Right cardiac atrium (tissue), 5 donors: ENCODE measurements around the gene RAB7A. TPM values are rescaled to one million over a fixed set of nuclear protein-coding genes. Genes with fewer than 3 reads are reported as not detected.

Experiments used
- ATAC-seq, 2 donors: fragments of 200-7000 bp; cut with Tn5 transposase; one replicate each; pipeline versions ENCODE4 v1.8.0 to v1.9.1; 2020; ENCODE audit warnings: moderate library complexity in 2 of 2, mild to moderate bottlenecking in 1 of 2
- DNase-seq, 3 donors: peaks; one replicate each; pipeline ENCODE4 v3.0.0-alpha.2; 2020
- H3K27ac ChIP-seq: one replicate; pipeline ENCODE4 v1.5.1; 2013; ENCODE audit warnings: mild to moderate bottlenecking, low read length, control low read depth, moderate library complexity
- H3K27me3 ChIP-seq: one replicate; pipeline ENCODE4 v1.6.1; 2013; ENCODE audit not compliant: control insufficient read depth, insufficient read depth
- H3K4me1 ChIP-seq: one replicate; pipeline ENCODE4 v1.6.1; 2013; ENCODE audit warnings: low read length; ENCODE audit not compliant: control insufficient read depth, insufficient read depth
- H3K4me3 ChIP-seq: one replicate; pipeline ENCODE4 v1.5.1; 2013; ENCODE audit warnings: low read length, control low read depth
- H3K9me3 ChIP-seq: one replicate; pipeline ENCODE4 v1.6.1; 2013; ENCODE audit warnings: low read length; ENCODE audit not compliant: control insufficient read depth
- WGBS: extraction: QIAGEN DNeasy Blood & Tissue Kit; methylation state at CpG from one replicate; pipeline ENCODE4 v1.1.7; 2013; 5-methylcytosine and 5-hydroxymethylcytosine counted together
- intact Hi-C, 4 donors: fragments of 100-400 bp; cut with DNase I; formaldehyde crosslinking; loops; one replicate each; pipeline versions ENCODE4 v1.11.0 to v1.14.0; 2022 to 2023
- polyA plus RNA-seq: library from polyadenylated mRNA; stranded (reverse); fragments of 200-250 nt; gene quantifications from one replicate; pipeline ENCODE4 v1.2.3, GENCODE V29; 2013
- total RNA-seq, 4 donors: library from RNA; stranded (reverse); fragmentation: NEBNext Ultra II Directional; extraction: Animal tissue kit (Norgen Biotek cat#: 25700); gene quantifications; one replicate each; pipeline ENCODE4 v1.2.1, GENCODE V29; 2021
- donor health status: healthy with polysubstance abuse.
- donor health status: DM: no; HTN: yes; CAD: no.
- donor health status: DM: no; HTN: no; CAD: no.
- donor health status: DM: no; HTN: yes; CAD: no; lungs with severe emphysema.
- donor health status: DM: yes; HTN: yes; CAD: no.

The RAB7A gene
- total and polyA plus RNA-seq, 5 donors, result 192 to 242 (median 234) TPM

- Histone ChIP-seq H3K27me3 (no peaks in the 10 kb centered on the region), H3K4me1 (peaks cover 13% of the 10 kb centered on the region), H3K27ac (no peak overlapping the region), H3K4me3 (no peak overlapping the region), H3K9me3 (no peaks in the 10 kb centered on the region)
- 80% methylated on average over 4 of the region's 4 CpGs for WGBS
- ATAC-seq (no peak), DNase-seq (no peak)
- intact Hi-C loops, result no loop called here
Observed at GRCh38 chr3:128805772-128806171, 79.8 kb downstream of the RAB7A start.

GRCh38 chr3:128806588-128806987 lies 80.6 kb downstream of the RAB7A start:
- DNase-seq (no peak), ATAC-seq (no peak)
- intact Hi-C loops, result no loop called here
- Histone ChIP-seq H3K27ac (peak overlapping the region; percentile 50), H3K4me1 (peaks cover 16% of the 10 kb centered on the region), H3K9me3 (no peaks in the 10 kb centered on the region), H3K27me3 (no peaks in the 10 kb centered on the region), H3K4me3 (no peak overlapping the region)
- 67% methylated on average over 3 of the region's 3 CpGs for WGBS

GRCh38 chr3:128807186-128807830 lies 81.3 kb downstream of the RAB7A start:
- 85% methylated on average over 9 of the region's 9 CpGs for WGBS
- no peak for DNase-seq
- ATAC-seq, result no peak
- H3K4me1 ChIP-seq, result peaks cover 16% of the 10 kb centered on the region
- no peaks in the 10 kb centered on the region for H3K9me3 ChIP-seq
- peak overlapping the region; percentile 15 for H3K27ac ChIP-seq
- intact Hi-C loops, result no loop called here
- H3K27me3 ChIP-seq, result no peaks in the 10 kb centered on the region
- no peak overlapping the region for H3K4me3 ChIP-seq

GRCh38 chr3:128808672-128809071 lies 82.7 kb downstream of the RAB7A start:
- 78% methylated on average over 3 of the region's 3 CpGs for WGBS
- H3K4me1 ChIP-seq, result peaks cover 27% of the 10 kb centered on the region
- peak; percentile 7 to 55 for ATAC-seq

GRCh38 chr3:128813097-128813496 lies 87.1 kb downstream of the RAB7A start:
- H3K27me3 ChIP-seq, result no peaks in the 10 kb centered on the region
- peaks cover 22% of the 10 kb centered on the region for H3K4me1 ChIP-seq
- intact Hi-C loops, result no loop called here
- ATAC-seq, result peak; percentile 34 to 75
- H3K4me3 ChIP-seq, result no peak overlapping the region
- peak in 2 of 3 donors; percentile 39 to 70 for DNase-seq
- peak overlapping the region; percentile 90 for H3K27ac ChIP-seq
- 36% methylated on average over 8 of the region's 8 CpGs for WGBS
- no peaks in the 10 kb centered on the region for H3K9me3 ChIP-seq

More at GRCh38 chr3:128808672-128809071, 82.7 kb downstream of the RAB7A start:
- Histone ChIP-seq H3K9me3 (no peaks in the 10 kb centered on the region), H3K27me3 (no peaks in the 10 kb centered on the region), H3K27ac (peak overlapping the region; percentile 91), H3K4me3 (no peak overlapping the region)
- peak in 2 of 3 donors; percentile 51 to 68 for DNase-seq
- intact Hi-C loops, result no loop called here

GRCh38 chr3:128814060-128814459 lies 88.1 kb downstream of the RAB7A start:
- H3K27ac ChIP-seq, result peak overlapping the region; percentile 93
- DNase-seq (no peak), ATAC-seq (no peak)
- WGBS, result 73% methylated on average over 5 of the region's 5 CpGs
- no peaks in the 10 kb centered on the region for H3K27me3 ChIP-seq
- no peak overlapping the region for H3K4me3 ChIP-seq
- no peaks in the 10 kb centered on the region for H3K9me3 ChIP-seq
- intact Hi-C loops, result no loop called here
- peaks cover 19% of the 10 kb centered on the region for H3K4me1 ChIP-seq

GRCh38 chr3:128814519-128815317 lies 88.7 kb downstream of the RAB7A start:
- ATAC-seq, result peak; percentile 84 to 85
- peak in 1 of 3 donors; percentile 41 for DNase-seq
- Histone ChIP-seq H3K9me3 (no peaks in the 10 kb centered on the region), H3K27me3 (no peaks in the 10 kb centered on the region), H3K4me1 (peaks cover 17% of the 10 kb centered on the region), H3K27ac (peak overlapping the region; percentile 93), H3K4me3 (no peak overlapping the region)
- 59% methylated on average over 8 of the region's 8 CpGs for WGBS
- intact Hi-C loops, result no loop called here

- H3K27me3 ChIP-seq, result no peaks in the 10 kb centered on the region
- H3K4me1 ChIP-seq, result peaks cover 17% of the 10 kb centered on the region
- DNase-seq, result no peak
- no peaks in the 10 kb centered on the region for H3K9me3 ChIP-seq
- no peak overlapping the region for H3K4me3 ChIP-seq
- 45% methylated on average over 3 of the region's 3 CpGs for WGBS
- intact Hi-C loops, result no loop called here
- peak overlapping the region; percentile 77 for H3K27ac ChIP-seq
- ATAC-seq, result no peak
Observed at GRCh38 chr3:128815318-128816064, 89.5 kb downstream of the RAB7A start.

- Histone ChIP-seq H3K4me1 (peaks cover 6% of the 10 kb centered on the region), H3K9me3 (no peaks in the 10 kb centered on the region), H3K4me3 (no peak overlapping the region), H3K27me3 (no peaks in the 10 kb centered on the region), H3K27ac (peak overlapping the region; percentile 49)
- intact Hi-C loops, result no loop called here
- ATAC-seq (no peak), DNase-seq (no peak)
- WGBS, result 95% methylated on average over 5 of the region's 5 CpGs
Observed at GRCh38 chr3:128818186-128818787, 92.3 kb downstream of the RAB7A start.

GRCh38 chr3:128820252-128820839 lies 94.4 kb downstream of the RAB7A start:
- WGBS, result 66% methylated on average over 7 of the region's 7 CpGs
- Histone ChIP-seq H3K9me3 (no peaks in the 10 kb centered on the region), H3K4me3 (no peak overlapping the region), H3K27me3 (no peaks in the 10 kb centered on the region), H3K4me1 (peaks cover 4% of the 10 kb centered on the region), H3K27ac (peak overlapping the region; percentile 56)
- peak in 2 of 3 donors; percentile 42 to 70 for DNase-seq
- ATAC-seq, result peak; percentile 44 to 84
- intact Hi-C loops, result no loop called here
